ENCODE results near the gene ADH7. TPM values are rescaled to one million over a fixed set of nuclear protein-coding genes. Genes with fewer than 3 reads are reported as not detected.

Gene ADH7
- total RNA-seq (2011; cell fraction: chromatin; rRNA removed; ENCODE audit: low replicate concordance): not detected in 2 replicates
- total RNA-seq (2011; cell fraction: nucleolus; rRNA removed): not detected in 2 replicates
- not detected in 2 replicates for total RNA-seq (2011; cell fraction: nucleoplasm; rRNA removed)
- total RNA-seq (2014; rRNA removed) (not detected in 2 replicates), total RNA-seq (2014; rRNA removed; fragmentation: Illumina TruSeq; extraction: Trizol) (not detected in 2 replicates), total RNA-seq (2015; rRNA removed; fragmentation: Illumina TruSeq; extraction: Trizol) (not detected in 2 replicates), total RNA-seq (2021) (not detected in 2 replicates), polyA plus RNA-seq (2011; rRNA removed) (not detected in 2 replicates), polyA plus RNA-seq (2014; fragmentation: Illumina TruSeq; extraction: Trizol) (not detected in 2 replicates), polyA plus RNA-seq (2014; fragmentation: Nextera tagmentation; extraction: Ambion mirVana) (not detected), polyA plus RNA-seq (2014; rRNA removed) (not detected in 2 replicates), polyA minus RNA-seq (2011; rRNA and poly(A)+ RNA removed) (not detected in 2 replicates), Bru-seq, nascent RNA (not detected), BruChase-seq, experiment 1, labeled RNA remaining after a 2-hour chase (not detected), BruChase-seq, experiment 2, labeled RNA remaining after a 6-hour chase (percentile 4 among the genes with signal in this experiment)
- not detected in 2 replicates for polyA plus RNA-seq (2011; cell fraction: cytosol; rRNA removed)
- polyA plus RNA-seq (2011; cell fraction: nucleus; rRNA removed): not detected in 2 replicates
- not detected in 2 replicates for polyA plus RNA-seq (2012)
- not detected in 2 replicates for polyA minus RNA-seq (2011; cell fraction: cytosol; rRNA and poly(A)+ RNA removed)
- not detected in 2 replicates for polyA minus RNA-seq (2011; cell fraction: nucleus; rRNA and poly(A)+ RNA removed)
- long read RNA-seq, experiment 1: 0 reads
- long read RNA-seq, experiment 2: 0 reads
- long read RNA-seq, experiment 3: 0 reads

DNA sequence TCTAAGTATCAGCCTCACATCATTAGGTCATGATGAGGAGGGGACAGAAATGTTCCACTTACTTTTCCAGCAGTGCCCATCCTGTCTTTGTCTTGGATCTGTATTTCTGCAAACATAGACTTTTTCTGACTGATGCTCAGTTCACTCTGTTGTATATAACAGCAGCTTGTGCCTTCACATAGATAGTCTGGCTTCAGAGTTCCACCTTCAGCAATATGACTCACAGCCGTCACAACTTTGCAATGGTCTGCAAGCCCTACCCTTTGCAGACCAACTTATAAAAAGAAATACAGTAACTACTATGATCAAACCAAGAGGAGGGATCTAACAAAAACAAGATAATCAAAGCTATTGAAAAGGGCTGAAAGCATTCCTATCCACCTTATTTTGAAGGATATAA lies at the start of gene ADH7:
ADH7 (minus strand) TSS at position 189 of the 400 bp plus-strand sequence; CDS start at position 80, 109 bp downstream.
- Histone ChIP-seq H3K36me3 (ENCODE audit: control insufficient read depth, insufficient read depth, low read length) (no peaks in the 10 kb centered on the region), H3K27me3 (ENCODE audit: control insufficient read depth in 2 of 2, insufficient read depth in 2 of 2, low read length in 2 of 2) (no peaks in the 10 kb centered on the region), H3K4me1 (replicated peaks in 1 of 2; ENCODE audit: control insufficient read depth in 2 of 2, insufficient read depth in 2 of 2, low read length in 2 of 2) (no peaks in the 10 kb centered on the region), H3K4me2 (ENCODE audit: insufficient read depth, low read length) (no peak within 1 kb of the TSS), H3K9ac (ENCODE audit: insufficient read depth in 1 of 2, low read depth in 2 of 2, low read length in 2 of 2) (no peak within 1 kb of the TSS), H4K20me1 (replicated peaks; ENCODE audit: control insufficient read depth, insufficient read depth, low read length) (no peaks in the 10 kb centered on the region), H3K9me3 (replicated peaks; ENCODE audit: control insufficient read depth, insufficient read depth, low read depth, low read length) (no peaks in the 10 kb centered on the region), H3K27ac (ENCODE audit: extremely low read depth, low read depth, low read length) (no peak within 1 kb of the TSS), H3K79me2 (ENCODE audit: control insufficient read depth, insufficient read depth, low read length) (no peaks in the 10 kb centered on the region), H3K4me3 (no peak within 1 kb of the TSS), H2AFZ (ENCODE audit: low read depth, low read length) (no peak within 1 kb of the TSS), H3K9me1 (ENCODE audit: control insufficient read depth, insufficient read depth, low read length) (no peaks in the 10 kb centered on the region)
- WGBS (ENCODE audit: insufficient coverage, low coverage, missing lambda C conversion rate): 0% methylated on average over 1 of the region's 1 CpG
- in situ Hi-C loops (cut with MboI): no loop called here
- FAIRE-seq (no peak), DNase-seq (ENCODE audit: extremely low read depth in 1 of 4, low spot score in 3 of 4) (no peak), ATAC-seq (no peak)
- BruUV-seq (replicated peaks): no TSS peak
- POLR2A ChIA-PET: interaction anchor here (0.5 kb wide), 1 partner anchor 187 kb away, joined by 3 read pairs; no protein-coding TSS in a partner anchor
- intact Hi-C loops (cut with micrococcal nuclease): no loop called here
- CTCF ChIA-PET (ENCODE audit: low intra/inter-chr PET ratio): no interaction called here
- TF ChIP-seq TAF15 (IDR thresholded peaks at IDR 0.05; ENCODE audit: low read depth, low read length) (no peak), NEUROD1 (IDR thresholded peaks at IDR 0.05; ENCODE audit: borderline replicate concordance, low read depth, low read length, partially characterized antibody) (no peak), NFE2 (IDR thresholded peaks at IDR 0.05; ENCODE audit: low read depth) (no peak), U2AF1 (optimal IDR thresholded peaks at IDR 0.05; ENCODE audit: low read depth, low read length) (no peak), ZNF785 (CRISPR knock-in tag; IDR thresholded peaks at IDR 0.05) (no peak)
- TF ChIP-seq, protein P1, sequence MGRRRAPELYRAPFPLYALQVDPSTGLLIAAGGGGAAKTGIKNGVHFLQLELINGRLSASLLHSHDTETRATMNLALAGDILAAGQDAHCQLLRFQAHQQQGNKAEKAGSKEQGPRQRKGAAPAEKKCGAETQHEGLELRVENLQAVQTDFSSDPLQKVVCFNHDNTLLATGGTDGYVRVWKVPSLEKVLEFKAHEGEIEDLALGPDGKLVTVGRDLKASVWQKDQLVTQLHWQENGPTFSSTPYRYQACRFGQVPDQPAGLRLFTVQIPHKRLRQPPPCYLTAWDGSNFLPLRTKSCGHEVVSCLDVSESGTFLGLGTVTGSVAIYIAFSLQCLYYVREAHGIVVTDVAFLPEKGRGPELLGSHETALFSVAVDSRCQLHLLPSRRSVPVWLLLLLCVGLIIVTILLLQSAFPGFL (CRISPR knock-in tag; IDR thresholded peaks at IDR 0.05): no peak
- TF ChIP-seq, protein P2, sequence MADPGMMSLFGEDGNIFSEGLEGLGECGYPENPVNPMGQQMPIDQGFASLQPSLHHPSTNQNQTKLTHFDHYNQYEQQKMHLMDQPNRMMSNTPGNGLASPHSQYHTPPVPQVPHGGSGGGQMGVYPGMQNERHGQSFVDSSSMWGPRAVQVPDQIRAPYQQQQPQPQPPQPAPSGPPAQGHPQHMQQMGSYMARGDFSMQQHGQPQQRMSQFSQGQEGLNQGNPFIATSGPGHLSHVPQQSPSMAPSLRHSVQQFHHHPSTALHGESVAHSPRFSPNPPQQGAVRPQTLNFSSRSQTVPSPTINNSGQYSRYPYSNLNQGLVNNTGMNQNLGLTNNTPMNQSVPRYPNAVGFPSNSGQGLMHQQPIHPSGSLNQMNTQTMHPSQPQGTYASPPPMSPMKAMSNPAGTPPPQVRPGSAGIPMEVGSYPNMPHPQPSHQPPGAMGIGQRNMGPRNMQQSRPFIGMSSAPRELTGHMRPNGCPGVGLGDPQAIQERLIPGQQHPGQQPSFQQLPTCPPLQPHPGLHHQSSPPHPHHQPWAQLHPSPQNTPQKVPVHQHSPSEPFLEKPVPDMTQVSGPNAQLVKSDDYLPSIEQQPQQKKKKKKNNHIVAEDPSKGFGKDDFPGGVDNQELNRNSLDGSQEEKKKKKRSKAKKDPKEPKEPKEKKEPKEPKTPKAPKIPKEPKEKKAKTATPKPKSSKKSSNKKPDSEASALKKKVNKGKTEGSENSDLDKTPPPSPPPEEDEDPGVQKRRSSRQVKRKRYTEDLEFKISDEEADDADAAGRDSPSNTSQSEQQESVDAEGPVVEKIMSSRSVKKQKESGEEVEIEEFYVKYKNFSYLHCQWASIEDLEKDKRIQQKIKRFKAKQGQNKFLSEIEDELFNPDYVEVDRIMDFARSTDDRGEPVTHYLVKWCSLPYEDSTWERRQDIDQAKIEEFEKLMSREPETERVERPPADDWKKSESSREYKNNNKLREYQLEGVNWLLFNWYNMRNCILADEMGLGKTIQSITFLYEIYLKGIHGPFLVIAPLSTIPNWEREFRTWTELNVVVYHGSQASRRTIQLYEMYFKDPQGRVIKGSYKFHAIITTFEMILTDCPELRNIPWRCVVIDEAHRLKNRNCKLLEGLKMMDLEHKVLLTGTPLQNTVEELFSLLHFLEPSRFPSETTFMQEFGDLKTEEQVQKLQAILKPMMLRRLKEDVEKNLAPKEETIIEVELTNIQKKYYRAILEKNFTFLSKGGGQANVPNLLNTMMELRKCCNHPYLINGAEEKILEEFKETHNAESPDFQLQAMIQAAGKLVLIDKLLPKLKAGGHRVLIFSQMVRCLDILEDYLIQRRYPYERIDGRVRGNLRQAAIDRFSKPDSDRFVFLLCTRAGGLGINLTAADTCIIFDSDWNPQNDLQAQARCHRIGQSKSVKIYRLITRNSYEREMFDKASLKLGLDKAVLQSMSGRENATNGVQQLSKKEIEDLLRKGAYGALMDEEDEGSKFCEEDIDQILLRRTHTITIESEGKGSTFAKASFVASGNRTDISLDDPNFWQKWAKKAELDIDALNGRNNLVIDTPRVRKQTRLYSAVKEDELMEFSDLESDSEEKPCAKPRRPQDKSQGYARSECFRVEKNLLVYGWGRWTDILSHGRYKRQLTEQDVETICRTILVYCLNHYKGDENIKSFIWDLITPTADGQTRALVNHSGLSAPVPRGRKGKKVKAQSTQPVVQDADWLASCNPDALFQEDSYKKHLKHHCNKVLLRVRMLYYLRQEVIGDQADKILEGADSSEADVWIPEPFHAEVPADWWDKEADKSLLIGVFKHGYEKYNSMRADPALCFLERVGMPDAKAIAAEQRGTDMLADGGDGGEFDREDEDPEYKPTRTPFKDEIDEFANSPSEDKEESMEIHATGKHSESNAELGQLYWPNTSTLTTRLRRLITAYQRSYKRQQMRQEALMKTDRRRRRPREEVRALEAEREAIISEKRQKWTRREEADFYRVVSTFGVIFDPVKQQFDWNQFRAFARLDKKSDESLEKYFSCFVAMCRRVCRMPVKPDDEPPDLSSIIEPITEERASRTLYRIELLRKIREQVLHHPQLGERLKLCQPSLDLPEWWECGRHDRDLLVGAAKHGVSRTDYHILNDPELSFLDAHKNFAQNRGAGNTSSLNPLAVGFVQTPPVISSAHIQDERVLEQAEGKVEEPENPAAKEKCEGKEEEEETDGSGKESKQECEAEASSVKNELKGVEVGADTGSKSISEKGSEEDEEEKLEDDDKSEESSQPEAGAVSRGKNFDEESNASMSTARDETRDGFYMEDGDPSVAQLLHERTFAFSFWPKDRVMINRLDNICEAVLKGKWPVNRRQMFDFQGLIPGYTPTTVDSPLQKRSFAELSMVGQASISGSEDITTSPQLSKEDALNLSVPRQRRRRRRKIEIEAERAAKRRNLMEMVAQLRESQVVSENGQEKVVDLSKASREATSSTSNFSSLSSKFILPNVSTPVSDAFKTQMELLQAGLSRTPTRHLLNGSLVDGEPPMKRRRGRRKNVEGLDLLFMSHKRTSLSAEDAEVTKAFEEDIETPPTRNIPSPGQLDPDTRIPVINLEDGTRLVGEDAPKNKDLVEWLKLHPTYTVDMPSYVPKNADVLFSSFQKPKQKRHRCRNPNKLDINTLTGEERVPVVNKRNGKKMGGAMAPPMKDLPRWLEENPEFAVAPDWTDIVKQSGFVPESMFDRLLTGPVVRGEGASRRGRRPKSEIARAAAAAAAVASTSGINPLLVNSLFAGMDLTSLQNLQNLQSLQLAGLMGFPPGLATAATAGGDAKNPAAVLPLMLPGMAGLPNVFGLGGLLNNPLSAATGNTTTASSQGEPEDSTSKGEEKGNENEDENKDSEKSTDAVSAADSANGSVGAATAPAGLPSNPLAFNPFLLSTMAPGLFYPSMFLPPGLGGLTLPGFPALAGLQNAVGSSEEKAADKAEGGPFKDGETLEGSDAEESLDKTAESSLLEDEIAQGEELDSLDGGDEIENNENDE (IDR thresholded peaks at IDR 0.05; ENCODE audit: low read depth, low read length): no peak
